KG1 (cell line): ENCODE measurements around the gene KRT36.
A peak's percentile ranks its signal among the peaks of the same experiment; 100 is the strongest.

Experiments
- DNase-seq: peaks from one replicate; lab custom pipeline; 2025; lab: John Stamatoyannopoulos, UW

The KRT36 gene

DNA sequence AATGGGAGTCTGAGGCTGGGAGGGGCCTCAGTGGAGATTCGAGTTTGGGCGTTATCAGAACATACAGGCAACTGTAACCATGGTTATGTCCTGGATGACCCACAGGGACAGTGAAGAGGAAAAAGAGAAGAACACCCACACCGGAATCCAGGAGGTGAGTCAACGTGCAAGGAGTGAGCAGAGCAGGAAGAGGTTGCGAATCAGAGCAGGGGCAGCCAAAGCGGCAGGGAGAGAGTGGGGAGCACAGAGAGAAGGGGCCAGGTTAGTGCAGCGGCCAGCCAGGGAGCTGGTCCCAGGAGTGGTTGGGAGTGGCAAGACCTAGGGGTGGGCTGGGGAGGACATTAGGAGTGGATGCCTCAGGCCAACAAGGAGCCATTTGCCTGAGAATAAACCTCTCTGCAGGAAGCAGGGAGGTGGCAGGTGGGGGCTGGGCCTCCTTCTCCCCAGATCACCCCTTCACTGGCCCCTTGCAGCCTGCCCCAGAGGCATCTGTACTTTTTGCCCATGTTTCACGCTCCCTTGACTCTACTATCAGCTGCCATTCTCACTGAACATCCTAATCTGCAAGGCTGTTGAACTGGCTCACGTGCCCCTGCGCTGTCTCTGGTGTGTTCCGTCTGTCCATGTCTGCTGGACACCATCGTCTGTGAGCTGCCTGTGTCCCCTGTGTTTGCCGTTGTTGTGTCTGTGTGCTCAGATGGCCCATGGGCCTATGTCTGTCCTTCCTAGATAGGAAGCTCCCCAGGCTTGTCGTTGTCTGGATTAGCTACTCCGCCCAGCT is 10.6 kb upstream of the KRT36 start:
- DNase-seq = no peak

DNA sequence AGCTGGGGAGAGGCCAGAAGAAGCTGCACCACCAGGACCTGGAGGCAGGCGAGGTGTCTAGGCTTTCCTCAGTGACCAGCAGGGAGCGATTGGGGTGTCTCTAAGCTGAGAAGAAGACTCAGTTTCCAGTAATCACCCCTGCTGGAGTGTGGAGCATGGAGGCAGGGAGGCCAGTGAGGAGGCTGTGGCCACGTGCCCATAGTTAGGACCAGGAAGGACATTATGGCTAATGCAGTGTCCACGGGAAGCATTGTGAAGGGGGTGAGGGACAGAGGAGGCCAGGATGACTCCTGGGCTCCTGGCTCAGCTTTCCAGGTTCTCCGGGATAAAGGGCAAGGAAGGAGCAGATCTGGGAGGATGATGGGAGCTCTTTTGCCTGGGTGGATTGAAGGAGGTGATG is 10.0 kb upstream of the KRT36 start:
- DNase-seq = no peak

DNA sequence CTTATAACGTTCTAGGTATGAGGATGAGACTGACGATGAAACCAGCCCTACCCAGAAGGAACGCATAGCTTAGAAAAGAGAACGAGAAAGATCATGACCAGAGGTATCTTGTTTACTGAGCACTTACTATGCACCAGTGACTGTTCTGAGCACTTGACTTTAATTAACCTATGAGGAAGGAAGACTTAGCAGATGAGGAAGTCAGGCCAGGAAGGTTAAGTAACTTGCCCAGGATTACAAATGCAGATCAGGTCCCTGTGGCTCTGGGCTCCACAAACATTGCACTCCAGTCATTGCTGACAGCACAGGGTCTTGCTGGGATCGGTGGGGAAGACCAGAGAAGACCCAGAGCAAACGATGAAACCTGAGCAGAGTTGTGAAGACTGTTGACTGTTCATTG is 8.6 kb upstream of the KRT36 start:
- peak; percentile 15 for DNase-seq

DNA sequence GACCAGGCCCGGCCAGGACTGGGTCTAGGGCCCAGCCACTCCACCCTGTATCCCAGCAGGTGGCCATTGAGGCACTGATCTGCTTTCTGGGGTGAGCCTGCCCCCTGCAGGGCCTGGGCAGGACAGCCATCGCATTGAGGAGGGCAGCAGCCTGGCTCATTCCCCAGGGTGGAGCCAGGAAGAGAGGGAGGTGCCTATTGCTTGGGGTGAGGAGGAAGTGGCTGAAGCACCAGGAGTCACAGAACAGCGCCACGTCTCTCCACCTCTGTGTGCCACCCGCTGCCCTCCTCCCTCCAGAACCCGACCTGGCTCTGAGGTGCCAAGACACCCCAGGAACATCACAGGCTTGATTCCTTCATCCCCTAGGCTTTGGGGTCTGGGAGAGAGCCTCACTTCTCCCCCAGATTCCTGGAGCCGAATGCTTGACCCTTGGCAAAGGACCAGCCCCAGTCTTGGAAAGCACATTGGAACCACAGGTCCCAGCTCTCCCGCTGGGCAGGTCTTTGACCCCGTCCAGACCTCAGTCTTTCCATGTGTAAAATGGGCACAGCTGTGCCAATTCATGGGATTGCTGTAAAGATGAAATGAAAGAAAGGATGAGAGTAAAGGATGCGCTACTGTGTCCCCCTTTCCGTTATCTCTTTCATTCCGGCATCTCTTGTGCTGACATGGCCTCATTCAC is 7.2 kb upstream of the KRT36 start:
- no peak for DNase-seq

DNA sequence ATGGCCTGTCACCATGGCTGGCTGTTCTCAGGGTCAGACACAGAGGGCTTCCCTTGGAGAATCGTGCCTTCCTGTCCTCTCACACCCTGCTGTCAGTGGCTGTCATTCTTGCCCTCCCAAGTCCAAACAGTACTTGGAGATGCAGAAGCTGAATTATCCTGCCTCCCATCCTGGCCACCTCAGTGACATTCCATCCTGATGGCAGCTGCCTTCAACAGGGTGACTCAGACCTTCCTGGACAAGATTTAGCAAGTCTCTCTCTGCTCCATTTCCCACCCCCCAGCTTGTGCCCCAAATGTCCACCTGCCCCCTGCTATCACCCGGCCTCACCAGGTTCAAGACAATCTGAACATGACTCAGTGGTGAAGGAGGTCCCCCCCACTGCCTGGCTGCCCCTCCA is 4.8 kb upstream of the KRT36 start:
- no peak for DNase-seq

DNA sequence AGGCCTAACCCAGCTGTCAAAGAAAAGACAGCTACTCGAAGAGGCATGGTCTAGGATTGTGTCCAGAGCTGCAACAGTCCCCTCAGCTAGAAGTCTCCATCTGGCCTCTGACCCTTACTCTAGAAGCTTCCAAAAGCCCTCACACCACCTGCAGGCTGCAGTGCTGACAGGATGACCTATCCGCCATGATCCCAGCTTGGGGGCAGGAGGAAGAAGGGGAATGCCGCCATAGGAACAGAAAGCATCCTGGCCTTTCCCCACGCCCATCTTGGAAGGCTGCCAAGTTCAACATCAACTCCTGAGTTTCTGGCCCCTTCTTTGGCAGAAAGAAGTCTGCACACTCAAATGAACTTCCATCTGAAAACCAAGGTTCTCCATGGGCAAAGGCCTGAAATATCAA is 3.1 kb upstream of the KRT36 start:
- no peak for DNase-seq

DNA sequence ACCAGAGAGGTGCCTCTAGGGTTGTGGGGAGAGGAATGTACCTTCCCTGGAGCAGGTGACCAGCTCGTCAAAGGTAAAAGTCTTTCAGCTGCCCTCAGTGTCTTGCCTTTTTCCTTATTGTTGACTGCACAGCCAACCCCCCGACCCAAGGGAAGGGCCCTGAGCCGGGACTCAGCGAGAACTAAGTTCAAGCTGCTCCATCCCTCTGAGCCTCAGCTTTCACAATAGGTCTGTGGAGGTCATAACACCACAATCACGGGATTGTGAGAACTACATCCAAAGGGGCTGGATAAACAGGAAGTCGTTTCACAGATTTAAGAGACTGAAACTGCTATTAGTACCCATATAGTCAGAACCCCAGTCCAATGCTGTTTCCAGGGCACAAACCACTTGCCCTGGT is 2.6 kb upstream of the KRT36 start:
- DNase-seq = no peak

DNA sequence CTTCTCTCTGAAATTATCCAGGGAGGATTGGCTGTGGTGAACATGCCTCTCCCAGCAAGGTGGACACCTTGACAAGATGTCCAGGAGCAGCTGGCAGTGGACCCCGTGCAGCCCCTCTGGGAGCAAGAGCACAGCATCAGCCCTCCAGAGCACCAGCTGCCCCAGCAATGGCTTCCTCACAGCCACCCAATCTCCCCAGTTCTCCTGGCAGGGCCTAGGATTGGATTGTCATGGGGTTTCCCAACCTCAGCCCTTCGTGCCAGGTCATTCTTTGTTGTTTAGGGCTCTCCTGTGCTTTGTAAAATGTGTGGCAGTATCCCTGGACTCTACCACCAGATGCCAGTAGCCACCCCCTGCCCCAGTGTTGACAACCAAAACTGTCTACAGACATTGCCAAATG is 1.8 kb upstream of the KRT36 start:
- DNase-seq = no peak

DNA sequence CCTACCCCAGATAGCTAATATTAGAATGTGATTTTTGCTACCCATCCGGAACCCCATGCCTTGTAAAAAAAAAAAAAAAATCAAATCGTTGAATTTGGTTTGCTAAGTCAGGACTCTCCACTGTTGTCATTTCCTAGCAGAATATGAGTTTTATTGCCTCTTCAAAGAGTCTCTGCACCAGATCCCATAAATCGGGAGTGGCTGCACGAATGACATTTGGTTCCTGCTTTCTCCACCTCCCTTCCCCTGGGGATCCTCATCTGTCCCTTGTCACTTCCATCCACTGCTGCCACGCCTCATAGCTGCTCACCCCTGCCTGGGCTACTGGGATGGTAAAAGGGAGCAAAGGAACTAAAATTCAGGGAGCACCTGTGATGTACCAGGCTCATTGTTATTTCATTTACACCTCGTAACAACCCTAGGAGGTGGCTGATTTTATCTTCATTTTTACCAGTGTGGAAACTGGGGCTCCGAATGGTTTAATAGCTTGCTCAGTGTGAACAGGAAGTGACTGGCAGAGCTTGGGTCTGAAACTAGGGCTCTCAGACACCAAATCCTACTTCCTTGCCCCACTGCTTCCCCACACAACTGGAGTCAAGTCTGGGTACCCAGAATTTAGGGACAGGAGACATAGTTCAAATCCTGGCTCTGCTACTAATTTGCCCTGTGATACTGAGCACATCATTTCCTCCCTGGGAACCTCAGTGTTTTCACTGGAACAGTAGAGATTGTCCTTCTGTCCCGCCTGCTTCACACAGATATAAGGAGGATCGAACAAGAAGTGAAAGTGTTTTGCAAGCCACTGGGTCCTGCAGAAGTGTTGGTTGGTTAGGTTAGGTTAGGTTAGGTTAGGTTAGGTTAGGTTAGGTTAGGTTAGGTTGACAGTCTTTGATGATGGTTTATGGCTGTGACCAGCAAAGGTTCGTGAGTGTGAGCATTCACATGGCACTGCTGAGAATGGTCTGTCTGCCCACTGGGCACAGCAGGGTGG is 585 bp upstream of the KRT36 start:
- no peak for DNase-seq

DNA sequence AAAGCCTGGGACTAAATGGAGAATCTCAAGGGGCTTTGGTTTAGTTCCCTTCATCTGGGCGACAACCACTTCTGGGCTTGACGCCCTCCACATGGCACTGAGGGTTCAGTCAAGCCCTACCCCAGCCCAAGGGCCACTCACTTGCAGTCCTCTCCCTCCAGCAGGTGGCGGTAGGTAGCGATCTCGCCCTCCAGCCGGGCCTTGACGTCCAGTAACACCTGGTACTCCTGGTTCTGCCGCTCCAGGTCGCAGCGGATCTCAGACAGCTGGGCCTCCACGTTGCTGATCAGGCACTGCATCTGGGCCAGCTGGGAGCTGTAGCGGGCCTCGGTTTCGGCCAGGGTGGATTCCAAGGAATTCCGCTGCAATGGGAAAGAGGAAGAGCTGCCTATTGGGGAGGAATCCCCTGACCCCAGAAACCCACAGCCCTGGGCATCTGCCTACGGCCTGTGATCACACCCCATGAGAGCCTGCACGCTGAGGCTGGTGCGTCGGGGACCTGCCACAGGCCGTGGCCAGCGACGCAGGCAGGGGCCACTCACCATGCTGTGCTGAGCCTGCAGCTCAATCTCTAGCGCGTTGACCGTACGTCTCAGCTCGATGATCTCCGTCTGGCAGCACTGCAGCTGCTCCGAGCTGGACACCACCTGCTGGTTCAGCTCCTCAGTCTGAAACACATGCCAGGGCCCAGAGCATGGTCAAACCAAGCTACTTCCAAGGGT is 2.7 kb downstream of the KRT36 start:
- DNase-seq = no peak

DNA sequence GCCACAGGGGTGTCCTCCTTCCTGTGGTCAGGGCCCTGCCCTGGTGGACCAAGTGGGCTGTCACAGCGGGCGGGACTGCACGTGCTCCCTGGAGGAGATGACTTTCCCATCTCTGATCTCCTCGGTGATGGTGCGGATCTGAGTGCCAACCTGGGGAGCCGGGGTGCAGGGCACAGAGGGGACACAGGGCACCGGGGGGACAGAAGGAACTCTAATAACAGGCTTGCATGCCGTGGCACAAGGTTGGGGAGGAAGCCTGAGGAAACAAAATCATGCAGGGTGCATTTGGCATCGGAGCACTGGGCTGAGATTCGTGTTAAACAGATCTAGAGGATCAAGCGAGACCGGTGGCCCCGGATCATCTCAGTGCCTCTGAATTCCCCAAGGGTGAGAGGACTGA is 3.4 kb downstream of the KRT36 start:
- DNase-seq = no peak

DNA sequence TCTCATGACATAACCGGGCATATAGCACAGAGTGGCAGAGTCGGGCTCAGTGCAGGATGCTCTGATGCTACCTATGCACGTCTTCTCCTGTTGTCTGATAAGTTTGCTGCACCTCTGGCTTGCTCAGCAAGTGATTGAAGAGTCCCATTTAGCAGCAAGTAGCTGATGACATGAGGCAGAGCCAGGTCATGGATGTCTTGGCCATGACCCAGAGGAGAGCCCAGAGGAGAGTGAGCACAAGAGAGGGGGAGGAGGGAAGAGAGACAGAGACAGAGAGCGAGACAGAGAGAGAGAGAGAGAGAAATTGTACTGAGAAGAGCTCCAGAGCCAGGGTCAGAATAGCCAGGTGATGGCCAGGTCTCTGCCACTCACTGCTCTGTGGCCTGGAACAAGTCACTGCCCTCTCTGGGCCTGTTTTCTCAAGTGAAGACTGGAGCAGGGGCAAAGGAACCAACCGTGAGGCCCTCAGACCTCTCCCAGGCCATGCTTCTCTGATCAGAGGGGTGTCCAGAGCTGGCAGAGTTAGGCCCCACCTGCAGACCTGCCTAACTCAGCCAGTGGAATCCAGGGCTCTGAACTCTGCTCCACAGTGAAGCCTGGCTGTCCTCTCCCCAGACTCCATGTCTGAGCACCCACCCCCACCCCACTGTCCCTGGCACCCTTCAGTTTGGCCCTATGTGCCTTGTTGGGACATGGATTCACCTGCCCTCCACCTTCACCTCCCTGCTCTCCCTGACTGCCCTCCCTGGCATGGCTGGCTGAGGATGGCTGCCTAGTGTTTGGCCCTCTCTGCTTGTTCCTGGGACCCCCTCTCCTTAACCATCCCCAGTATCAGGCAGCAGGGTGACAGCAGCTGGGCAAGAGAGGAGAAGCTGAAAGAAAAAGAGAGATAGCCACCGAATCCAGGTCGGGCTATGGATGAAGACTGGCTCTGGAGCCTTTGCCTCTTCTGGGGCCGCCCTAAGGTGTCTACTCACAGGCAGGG is 4.5 kb downstream of the KRT36 start:
- no peak for DNase-seq

DNA sequence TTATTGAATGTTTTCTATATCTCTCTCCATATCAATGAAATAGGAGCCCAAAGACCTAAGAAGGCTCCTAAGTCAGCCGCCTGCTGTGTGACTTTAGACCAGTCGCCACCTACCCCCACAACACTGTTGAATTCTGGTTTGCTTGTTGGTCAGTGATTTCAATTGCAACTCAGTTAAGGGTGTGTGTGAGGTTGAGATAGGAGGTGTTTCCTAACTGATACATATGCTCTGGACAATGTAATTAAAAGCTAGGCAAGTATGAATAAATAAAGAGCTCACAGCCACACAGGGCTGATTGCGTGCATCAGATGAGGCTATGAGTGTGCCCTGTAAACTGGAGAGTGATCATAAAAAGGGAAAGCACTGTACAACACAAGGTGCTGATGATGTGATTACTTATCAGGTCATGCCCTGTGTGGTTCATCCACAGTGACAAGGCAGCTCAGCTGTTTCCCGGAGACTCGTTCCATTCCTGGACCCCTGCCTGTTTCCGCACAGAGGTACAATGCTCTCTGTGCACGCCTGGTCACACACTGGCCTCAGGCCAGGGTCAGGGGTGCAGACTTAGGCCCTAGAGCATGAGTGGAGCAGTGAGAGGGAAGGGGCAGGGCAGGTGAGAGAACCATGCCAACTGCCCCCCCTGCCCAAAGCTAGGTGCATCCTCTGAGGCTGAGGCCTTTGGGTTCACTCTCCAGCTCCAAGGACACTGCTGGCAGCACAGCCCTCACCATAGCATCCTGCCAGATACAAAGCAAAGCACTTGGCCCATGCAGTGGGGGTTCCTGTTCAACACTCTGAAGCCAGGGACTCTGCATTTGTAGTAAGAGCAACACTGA is 5.5 kb downstream of the KRT36 start:
- DNase-seq = no peak

DNA sequence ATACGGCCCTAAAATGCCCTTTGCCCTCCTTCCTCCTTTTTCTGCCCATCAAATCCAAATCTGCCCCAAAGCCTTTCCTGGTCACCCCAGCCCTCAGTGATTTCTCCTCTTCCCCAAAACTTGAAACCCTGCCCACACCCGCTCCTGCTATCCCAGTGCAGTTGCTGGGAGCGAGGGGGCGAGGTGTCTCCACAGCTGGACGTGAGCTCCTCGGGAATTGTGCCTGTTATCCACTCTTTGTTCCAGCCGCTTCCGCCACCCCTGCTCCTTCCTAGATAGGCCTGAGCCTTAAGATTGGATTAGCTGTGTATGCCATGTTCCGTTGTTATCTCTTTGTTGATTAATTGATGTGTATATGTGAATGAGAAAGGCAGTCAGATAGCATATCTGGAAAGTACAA is 6.2 kb downstream of the KRT36 start:
- no peak for DNase-seq

DNA sequence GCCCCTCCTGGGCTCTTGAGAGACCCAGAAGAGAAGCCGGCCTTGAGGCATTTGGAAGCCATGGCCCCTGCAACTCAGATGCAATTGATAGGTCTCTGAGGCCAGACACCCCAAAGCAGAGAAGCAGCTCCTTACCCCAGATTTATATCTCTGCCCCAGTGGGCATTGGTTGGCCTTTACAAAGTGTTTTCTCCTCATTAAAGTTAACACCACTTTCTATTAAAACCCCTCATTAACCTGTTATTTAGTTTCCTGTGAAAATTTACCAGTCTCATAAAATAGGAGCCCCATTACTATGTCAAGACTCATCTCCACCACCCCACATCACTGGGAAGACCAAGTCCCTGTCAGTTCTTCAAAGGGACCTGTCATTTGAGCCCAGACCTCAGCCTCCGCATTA is 8.7 kb downstream of the KRT36 start, which contains the start of gene KRT35:
KRT35 (minus strand) TSS at position 116 of the 400 bp plus-strand sequence; CDS start at position 62, 54 bp downstream.
- DNase-seq = no peak

DNA sequence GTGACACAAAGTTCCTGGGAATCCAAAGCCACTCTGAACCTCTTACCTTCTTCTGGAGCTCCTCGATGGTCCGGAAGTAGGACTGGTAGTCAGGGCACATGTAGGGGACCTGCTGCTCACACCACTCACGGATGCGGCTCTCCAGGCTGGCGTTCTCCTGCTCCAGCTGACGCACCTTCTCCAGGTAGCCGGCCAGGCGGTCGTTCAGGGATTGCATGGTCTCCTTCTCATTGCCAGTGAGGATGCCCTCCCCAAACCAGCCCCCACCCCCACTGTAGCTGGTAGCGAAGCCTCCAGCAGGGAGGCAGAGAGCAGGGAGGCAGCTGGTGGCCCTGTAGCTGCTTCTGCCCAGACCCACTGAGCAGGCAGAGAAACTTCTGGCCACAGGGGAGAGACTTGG is 9.1 kb downstream of the KRT36 start:
- no peak for DNase-seq

DNA sequence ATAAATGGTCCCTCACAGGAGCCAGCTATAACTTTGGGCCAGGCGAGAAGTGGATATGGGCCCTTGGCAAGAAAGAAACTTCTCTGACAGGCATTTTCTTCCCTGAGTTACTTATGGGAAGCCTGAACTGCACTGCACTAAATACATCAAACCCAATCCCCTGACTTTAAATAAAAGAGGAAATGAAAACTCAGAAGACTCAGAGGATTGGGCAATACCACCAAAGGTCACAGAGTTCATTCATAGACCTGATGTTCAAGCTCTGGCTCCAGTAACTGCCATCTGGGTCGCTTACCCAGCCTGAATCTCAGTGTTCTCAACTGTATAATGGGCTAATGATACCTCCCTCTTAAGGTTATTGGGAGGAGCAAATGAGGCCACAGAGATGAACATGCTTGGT is 9.6 kb downstream of the KRT36 start:
- no peak for DNase-seq

DNA sequence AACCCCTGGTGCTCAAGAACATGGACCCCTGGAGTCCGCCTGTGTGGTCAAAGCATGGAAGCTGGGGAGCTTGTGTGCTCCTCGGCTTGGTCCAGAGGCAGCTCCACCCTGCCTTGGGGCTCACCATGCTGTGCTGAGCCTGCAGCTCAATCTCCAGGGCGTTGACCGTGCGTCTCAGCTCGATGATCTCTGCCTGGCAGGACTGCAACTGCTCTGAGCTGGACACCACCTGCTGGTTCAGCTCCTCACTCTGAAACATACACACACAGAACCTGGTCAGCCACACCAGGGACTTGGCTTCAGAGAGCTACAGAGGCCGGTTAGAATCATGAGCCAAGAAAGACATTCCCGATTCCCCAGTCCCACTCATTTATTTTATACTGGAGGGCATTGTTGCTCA is 11.5 kb downstream of the KRT36 start:
- DNase-seq = no peak
